Right lobe of liver (tissue), 4 donors: ENCODE measurements around the gene AHI1.

Source experiments
- CTCF ChIP-seq, 4 donors: fragments of 200-600 bp in 3 of 4; fragments of 450-650 bp in 1 of 4; IDR thresholded peaks; one replicate each; pipeline versions ENCODE4 v1.5.1 to v1.8.0; 2016 to 2022; ENCODE audit warnings: antibody characterized with exemption in 4 of 4, mild to moderate bottlenecking in 2 of 4
- POLR2A ChIP-seq: fragments of 450-650 bp; IDR thresholded peaks from one replicate; pipeline ENCODE4 v1.6.1; 2017; ENCODE audit warnings: antibody characterized with exemption, mild to moderate bottlenecking
- donor health status: DM: no; HTN: no; CAD: no.
- donor health status: DM: no; HTN: no; CAD: no.
- donor health status: DM: no; HTN: yes; CAD: no.

DNA sequence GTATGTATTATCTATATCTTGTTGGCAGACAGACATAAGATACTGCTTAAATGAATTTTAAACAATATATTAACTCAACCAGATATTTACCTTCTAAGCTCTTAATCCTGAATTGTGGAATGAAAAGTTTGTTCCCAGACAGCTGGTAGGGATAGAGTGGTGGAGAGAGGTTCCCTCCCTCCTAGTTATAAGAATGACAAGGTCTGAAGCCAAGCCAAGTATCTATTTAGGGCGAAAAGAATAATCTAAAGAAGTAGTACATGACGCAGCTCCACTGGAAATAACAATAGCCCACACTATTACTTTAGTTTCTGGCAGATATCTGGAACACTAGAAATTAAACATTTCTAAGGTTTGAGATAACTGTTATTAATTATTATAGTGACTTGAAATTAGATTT is 104.3 kb downstream of the AHI1 start:
- no peak for TF ChIP-seq CTCF (IDR thresholded peaks at IDR 0.05)
- TF ChIP-seq POLR2A: no peak
